Neural cell (in vitro differentiated cells): ENCODE results near the gene IL1RAP. TPM values are rescaled to one million over a fixed set of nuclear protein-coding genes. Genes with fewer than 3 reads are reported as not detected.
"Not testable (repeated sequence)": the region's sequence is repeated elsewhere in the genome, so short reads cannot be mapped to it uniquely, and the experiment has no call there.

Experiments
- H2AFZ ChIP-seq: fragments of 200-600, 300-800 bp; sonication (generic), shearing (Covaris generic); 2 replicates; pipeline ENCODE4 v1.6.0; 2014; ENCODE audit warnings: low read depth, mild to moderate bottlenecking, antibody characterized with exemption, low read length, moderate library complexity
- H3F3A ChIP-seq: fragments of 200-600 bp; shearing (Covaris generic); 2 replicates; pipeline ENCODE4 v1.6.1; 2016; ENCODE audit warnings: mild to moderate bottlenecking, moderate library complexity, mixed read lengths, antibody characterized with exemption, low read length; ENCODE audit not compliant: insufficient read depth, poor library complexity, severe bottlenecking
- H3K27ac ChIP-seq: fragments of 200-600, 300-800 bp; sonication (generic), shearing (Covaris generic); 2 replicates; pipeline ENCODE4 v1.5.1; 2014; ENCODE audit warnings: mild to moderate bottlenecking, low read length, moderate library complexity
- H3K27me3 ChIP-seq: fragments of 300-800, 200-600 bp; sonication (generic), shearing (Covaris generic); 2 replicates; pipeline ENCODE4 v1.6.0; 2014; ENCODE audit warnings: mild to moderate bottlenecking, low read depth, low read length, moderate library complexity; ENCODE audit not compliant: insufficient read depth
- H3K36me3 ChIP-seq: fragments of 300-800, 200-600 bp; sonication (generic), shearing (Covaris generic); 2 replicates; pipeline ENCODE4 v1.5.1; 2014; ENCODE audit warnings: mild to moderate bottlenecking, antibody characterized with exemption, low read length, moderate library complexity; ENCODE audit not compliant: insufficient read depth
- H3K4me2 ChIP-seq: fragments of 300-800, 200-600 bp; sonication (generic), shearing (Covaris generic); 2 replicates; pipeline ENCODE4 v1.6.0; 2014; ENCODE audit warnings: mild to moderate bottlenecking, low read length
- H3K4me3 ChIP-seq: fragments of 300-800, 200-600 bp; sonication (generic), shearing (Covaris generic); 2 replicates; pipeline ENCODE4 v1.5.1; 2014; ENCODE audit warnings: mild to moderate bottlenecking, low read length, moderate library complexity
- H3K79me2 ChIP-seq: fragments of 200-600 bp; shearing (Covaris generic); replicated peaks from 2 replicates; pipeline ENCODE4 v1.6.0; 2014; ENCODE audit warnings: mild to moderate bottlenecking, low read length, moderate library complexity; ENCODE audit not compliant: insufficient read depth
- H3K9ac ChIP-seq: fragments of 300-800, 200-600 bp; sonication (generic), shearing (Covaris generic); 2 replicates; pipeline ENCODE4 v1.6.1; 2016; ENCODE audit warnings: mild to moderate bottlenecking, low read length, mixed read lengths
- H3K9me2 ChIP-seq: fragments of 200-600 bp; shearing (Covaris generic); 2 replicates; pipeline ENCODE4 v1.6.1; 2016; ENCODE audit warnings: mild to moderate bottlenecking, low read length, mixed read lengths; ENCODE audit not compliant: insufficient read depth
- H3K9me3 ChIP-seq: fragments of 200-600, 300-800 bp; sonication (generic), shearing (Covaris generic); 2 replicates; pipeline ENCODE4 v1.6.1; 2016; ENCODE audit warnings: mild to moderate bottlenecking, mixed run types, low read length, moderate library complexity, mixed read lengths
- H4K20me1 ChIP-seq: fragments of 200-600 bp; shearing (Covaris generic); 2 replicates; pipeline ENCODE4 v1.6.1; 2016; ENCODE audit warnings: mild to moderate bottlenecking, mixed run types; ENCODE audit not compliant: insufficient read depth
- EP300 ChIP-seq: fragments of 450-650 bp; conservative IDR thresholded peaks from 2 replicates; pipeline ENCODE4 v1.6.1; 2014; ENCODE audit warnings: antibody characterized with exemption, mild to moderate bottlenecking, moderate library complexity; ENCODE audit not compliant: poor library complexity, severe bottlenecking
- EZH2 ChIP-seq: fragments of 200-600, 300-800 bp; shearing (Covaris generic), sonication (generic); IDR thresholded peaks from 2 replicates; pipeline ENCODE4 v1.6.1; 2014; ENCODE audit warnings: antibody characterized with exemption, low read length, borderline replicate concordance, mild to moderate bottlenecking; ENCODE audit not compliant: insufficient read depth, poor library complexity, severe bottlenecking
- MXI1 ChIP-seq: fragments of 450-650 bp; conservative IDR thresholded peaks from 2 replicates; pipeline ENCODE4 v1.6.1; 2014; ENCODE audit warnings: antibody characterized with exemption, mild to moderate bottlenecking; ENCODE audit not compliant: poor library complexity, severe bottlenecking
- POLR2AphosphoS5 ChIP-seq: IDR thresholded peaks from 2 replicates; pipeline ENCODE4 v1.6.1; 2012
- RAD21 ChIP-seq: fragments of 450-650 bp; conservative IDR thresholded peaks from 2 replicates; pipeline ENCODE4 v1.6.1; 2014; ENCODE audit warnings: antibody characterized with exemption, mild to moderate bottlenecking, moderate library complexity
- SMC3 ChIP-seq: fragments of 450-650 bp; conservative IDR thresholded peaks from 2 replicates; pipeline ENCODE4 v1.6.1; 2014; ENCODE audit warnings: antibody characterized with exemption, mild to moderate bottlenecking, moderate library complexity; ENCODE audit not compliant: poor library complexity
- TAF1 ChIP-seq: IDR thresholded peaks from 2 replicates; pipeline ENCODE4 v1.6.1; 2012; ENCODE audit warnings: low read depth
- polyA plus RNA-seq: library from polyadenylated mRNA; depleted of rRNA; stranded (reverse); fragments of >200 nt; gene quantifications from 2 replicates; pipeline ENCODE4 v1.2.3, GENCODE V29; 2014
- TF ChIP-seq, protein P1 (sequence below): fragments of 450-650 bp; IDR thresholded peaks from 2 replicates; pipeline ENCODE4 v1.5.1; 2014; ENCODE audit warnings: antibody characterized with exemption, mild to moderate bottlenecking, moderate library complexity; ENCODE audit not compliant: poor library complexity, severe bottlenecking
- TF ChIP-seq, protein P2 (sequence below): IDR thresholded peaks from 2 replicates; pipeline ENCODE4 v1.6.1; 2012; ENCODE audit warnings: borderline replicate concordance

IL1RAP gene
- polyA plus RNA-seq, 1 donor from 2014 or later, result 24.6 TPM

DNA sequence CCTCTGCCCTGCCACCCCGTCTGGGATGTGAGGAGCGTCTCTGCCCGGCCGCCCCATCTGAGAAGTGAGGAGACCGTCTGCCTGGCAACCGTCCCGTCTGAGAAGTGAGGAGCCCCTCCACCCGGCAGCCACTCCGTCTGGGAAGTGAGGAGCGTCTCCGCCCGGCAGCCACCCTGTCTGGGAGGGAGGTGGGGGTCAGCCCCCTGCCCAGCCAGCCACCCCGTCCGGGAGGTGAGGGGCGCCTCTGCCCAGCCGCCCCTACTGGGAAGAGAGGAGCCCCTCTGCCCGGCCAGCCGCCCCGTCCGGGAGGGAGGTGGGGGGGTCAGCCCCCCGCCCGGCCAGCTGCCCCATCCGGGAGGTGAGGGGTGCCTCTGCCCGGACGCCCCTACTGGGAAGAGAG is 40.6 kb upstream of the IL1RAP start:
- H3K9me3 ChIP-seq, H3K4me2 ChIP-seq, H3K4me3 ChIP-seq, H3K27ac ChIP-seq, H3K27me3 ChIP-seq, H3F3A ChIP-seq, H3K36me3 ChIP-seq, H2AFZ ChIP-seq, H3K9ac ChIP-seq, H3K79me2 ChIP-seq, H3K9me2 ChIP-seq, H4K20me1 ChIP-seq: not testable (repeated sequence)

DNA sequence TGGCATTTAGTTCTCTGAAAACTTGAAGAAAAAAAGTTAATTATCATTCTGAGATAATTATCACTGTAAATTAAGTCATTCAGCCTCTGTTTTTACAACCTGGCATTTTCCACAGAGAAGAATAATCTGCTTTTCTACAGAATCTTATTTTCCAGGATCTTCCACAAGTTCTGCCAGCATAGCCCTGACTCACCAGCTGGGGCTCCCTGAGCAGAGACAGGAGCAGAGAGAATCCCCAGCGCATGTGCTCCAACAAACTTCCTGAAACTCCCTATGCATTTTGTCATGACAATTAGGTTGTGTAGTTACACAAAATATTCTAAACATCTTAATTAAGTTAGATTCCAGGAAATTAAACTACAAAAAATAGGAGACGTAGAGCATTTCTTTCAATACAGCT is 32.1 kb upstream of the IL1RAP start:
- Histone ChIP-seq H3K4me3 (no peak overlapping the region), H3K27ac (no peak overlapping the region), H2AFZ (no peak overlapping the region), H3K9me3 (no peaks in the 10 kb centered on the region), H3K27me3 (no peaks in the 10 kb centered on the region), H3F3A (no peaks in the 10 kb centered on the region), H3K79me2 (no peaks in the 10 kb centered on the region), H3K9me2 (no peaks in the 10 kb centered on the region), H3K36me3 (no peaks in the 10 kb centered on the region), H4K20me1 (no peaks in the 10 kb centered on the region), H3K9ac (no peak overlapping the region), H3K4me2 (no peak overlapping the region)
- no peak for TF ChIP-seq MXI1
- no peak for TF ChIP-seq RAD21
- no peak for TF ChIP-seq POLR2AphosphoS5
- TF ChIP-seq, protein P1, sequence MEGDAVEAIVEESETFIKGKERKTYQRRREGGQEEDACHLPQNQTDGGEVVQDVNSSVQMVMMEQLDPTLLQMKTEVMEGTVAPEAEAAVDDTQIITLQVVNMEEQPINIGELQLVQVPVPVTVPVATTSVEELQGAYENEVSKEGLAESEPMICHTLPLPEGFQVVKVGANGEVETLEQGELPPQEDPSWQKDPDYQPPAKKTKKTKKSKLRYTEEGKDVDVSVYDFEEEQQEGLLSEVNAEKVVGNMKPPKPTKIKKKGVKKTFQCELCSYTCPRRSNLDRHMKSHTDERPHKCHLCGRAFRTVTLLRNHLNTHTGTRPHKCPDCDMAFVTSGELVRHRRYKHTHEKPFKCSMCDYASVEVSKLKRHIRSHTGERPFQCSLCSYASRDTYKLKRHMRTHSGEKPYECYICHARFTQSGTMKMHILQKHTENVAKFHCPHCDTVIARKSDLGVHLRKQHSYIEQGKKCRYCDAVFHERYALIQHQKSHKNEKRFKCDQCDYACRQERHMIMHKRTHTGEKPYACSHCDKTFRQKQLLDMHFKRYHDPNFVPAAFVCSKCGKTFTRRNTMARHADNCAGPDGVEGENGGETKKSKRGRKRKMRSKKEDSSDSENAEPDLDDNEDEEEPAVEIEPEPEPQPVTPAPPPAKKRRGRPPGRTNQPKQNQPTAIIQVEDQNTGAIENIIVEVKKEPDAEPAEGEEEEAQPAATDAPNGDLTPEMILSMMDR, result no peak
- no peak for TF ChIP-seq EP300
- no peak for TF ChIP-seq EZH2
- TF ChIP-seq, protein P2, sequence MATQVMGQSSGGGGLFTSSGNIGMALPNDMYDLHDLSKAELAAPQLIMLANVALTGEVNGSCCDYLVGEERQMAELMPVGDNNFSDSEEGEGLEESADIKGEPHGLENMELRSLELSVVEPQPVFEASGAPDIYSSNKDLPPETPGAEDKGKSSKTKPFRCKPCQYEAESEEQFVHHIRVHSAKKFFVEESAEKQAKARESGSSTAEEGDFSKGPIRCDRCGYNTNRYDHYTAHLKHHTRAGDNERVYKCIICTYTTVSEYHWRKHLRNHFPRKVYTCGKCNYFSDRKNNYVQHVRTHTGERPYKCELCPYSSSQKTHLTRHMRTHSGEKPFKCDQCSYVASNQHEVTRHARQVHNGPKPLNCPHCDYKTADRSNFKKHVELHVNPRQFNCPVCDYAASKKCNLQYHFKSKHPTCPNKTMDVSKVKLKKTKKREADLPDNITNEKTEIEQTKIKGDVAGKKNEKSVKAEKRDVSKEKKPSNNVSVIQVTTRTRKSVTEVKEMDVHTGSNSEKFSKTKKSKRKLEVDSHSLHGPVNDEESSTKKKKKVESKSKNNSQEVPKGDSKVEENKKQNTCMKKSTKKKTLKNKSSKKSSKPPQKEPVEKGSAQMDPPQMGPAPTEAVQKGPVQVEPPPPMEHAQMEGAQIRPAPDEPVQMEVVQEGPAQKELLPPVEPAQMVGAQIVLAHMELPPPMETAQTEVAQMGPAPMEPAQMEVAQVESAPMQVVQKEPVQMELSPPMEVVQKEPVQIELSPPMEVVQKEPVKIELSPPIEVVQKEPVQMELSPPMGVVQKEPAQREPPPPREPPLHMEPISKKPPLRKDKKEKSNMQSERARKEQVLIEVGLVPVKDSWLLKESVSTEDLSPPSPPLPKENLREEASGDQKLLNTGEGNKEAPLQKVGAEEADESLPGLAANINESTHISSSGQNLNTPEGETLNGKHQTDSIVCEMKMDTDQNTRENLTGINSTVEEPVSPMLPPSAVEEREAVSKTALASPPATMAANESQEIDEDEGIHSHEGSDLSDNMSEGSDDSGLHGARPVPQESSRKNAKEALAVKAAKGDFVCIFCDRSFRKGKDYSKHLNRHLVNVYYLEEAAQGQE, result no peak
- no peak for TF ChIP-seq TAF1
- TF ChIP-seq SMC3, result no peak

DNA sequence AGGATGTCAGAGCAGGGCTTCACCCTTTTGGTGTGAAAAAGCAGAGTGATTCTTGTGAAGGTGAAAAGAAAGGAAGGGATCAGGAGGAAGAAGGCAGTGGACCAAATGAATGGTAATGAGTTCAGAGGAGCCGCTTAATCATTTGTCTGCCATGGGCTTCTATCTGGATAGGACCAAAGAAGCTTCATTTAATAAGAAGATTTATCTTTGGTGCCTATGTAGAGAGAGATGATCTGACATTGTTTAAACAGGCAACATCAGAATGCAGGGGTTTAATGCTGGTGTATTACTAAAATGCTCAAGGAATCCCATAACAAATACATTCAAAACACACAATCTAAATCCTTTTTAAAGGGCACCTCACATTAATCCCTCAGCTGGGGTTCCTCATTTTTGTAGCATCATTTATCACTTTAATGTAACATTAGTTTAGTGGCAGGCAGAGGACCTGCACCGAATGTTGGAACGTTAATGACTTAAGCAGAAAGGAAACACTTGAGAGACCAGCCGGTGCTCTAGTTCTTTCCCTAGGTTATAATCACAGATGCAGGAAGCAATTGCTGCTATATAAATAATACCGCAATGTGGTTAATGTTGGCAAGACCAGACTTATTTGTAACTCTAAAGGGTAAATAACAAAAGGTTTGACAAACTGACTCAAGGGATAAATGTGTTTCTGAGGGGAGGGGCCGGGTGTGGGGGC is 27.9 kb upstream of the IL1RAP start:
- H3F3A ChIP-seq, result no peaks in the 10 kb centered on the region
- no peak overlapping the region for H2AFZ ChIP-seq
- no peak overlapping the region for H3K4me2 ChIP-seq
- H3K27ac ChIP-seq, result no peak overlapping the region
- H4K20me1 ChIP-seq, result no peaks in the 10 kb centered on the region
- H3K36me3 ChIP-seq, result no peaks in the 10 kb centered on the region
- H3K9ac ChIP-seq, result no peak overlapping the region
- H3K4me3 ChIP-seq, result no peak overlapping the region
- TF ChIP-seq POLR2AphosphoS5, result no peak
- TF ChIP-seq SMC3, result no peak
- TF ChIP-seq, protein P2, result no peak
- no peak for TF ChIP-seq TAF1
- no peak for TF ChIP-seq RAD21
- TF ChIP-seq, protein P1, result no peak
- no peak for TF ChIP-seq MXI1
- TF ChIP-seq EZH2, result no peak
- TF ChIP-seq EP300, result no peak
- peaks cover 4% of the 10 kb centered on the region for H3K9me2 ChIP-seq
- no peaks in the 10 kb centered on the region for H3K9me3 ChIP-seq
- no peaks in the 10 kb centered on the region for H3K27me3 ChIP-seq
- H3K79me2 ChIP-seq, result no peaks in the 10 kb centered on the region
